ENCODE measurements around the gene MS4A4A.
"Not testable (repeated sequence)": the region's sequence is repeated elsewhere in the genome, so short reads cannot be mapped to it uniquely, and the experiment has no call there.

MS4A4A gene

GRCh38 chr11:60301884-60302283 is 21.4 kb downstream of the MS4A4A start:
- DNase-seq (ENCODE audit: low read depth in 2 of 2), result not testable (repeated sequence)

GRCh38 chr11:60303661-60304060 is 23.2 kb downstream of the MS4A4A start:
- no peak for DNase-seq (ENCODE audit: low read depth in 2 of 2)

GRCh38 chr11:60305906-60306619 is 25.6 kb downstream of the MS4A4A start:
- DNase-seq (ENCODE audit: low read depth in 2 of 2), result no peak

GRCh38 chr11:60307507-60308195 is 27.2 kb downstream of the MS4A4A start:
- no peak for DNase-seq (ENCODE audit: low read depth in 2 of 2)

- DNase-seq (ENCODE audit: low read depth in 2 of 2), result no peak
Measured at GRCh38 chr11:60310407-60310998, 30.0 kb downstream of the MS4A4A start.

GRCh38 chr11:60314635-60315321 is 34.3 kb downstream of the MS4A4A start:
- DNase-seq (ENCODE audit: low read depth in 2 of 2), result no peak

- DNase-seq (ENCODE audit: low read depth in 2 of 2), result no peak
Measured at GRCh38 chr11:60315871-60316270, 35.4 kb downstream of the MS4A4A start.

GRCh38 chr11:60316317-60316716 is 35.9 kb downstream of the MS4A4A start:
- no peak for DNase-seq (ENCODE audit: low read depth in 2 of 2)

- DNase-seq (ENCODE audit: low read depth in 2 of 2), result no peak
Measured at GRCh38 chr11:60318726-60319125, 38.3 kb downstream of the MS4A4A start.

- DNase-seq (ENCODE audit: low read depth in 2 of 2), result no peak
Measured at GRCh38 chr11:60321051-60321450, 40.6 kb downstream of the MS4A4A start.

- DNase-seq (ENCODE audit: low read depth in 2 of 2), result no peak
Measured at GRCh38 chr11:60326955-60327354, 46.5 kb downstream of the MS4A4A start, which contains the start of gene MS4A6E. Gene MS4A6E, plus strand, starts transcription at chr11:60327255. Its CDS starts 7,641 bp downstream, at chr11:60334896.

GRCh38 chr11:60328460-60328859 is 48.0 kb downstream of the MS4A4A start:
- DNase-seq (ENCODE audit: low read depth in 2 of 2), result no peak

GRCh38 chr11:60332846-60333245 is 52.4 kb downstream of the MS4A4A start:
- no peak for DNase-seq (ENCODE audit: low read depth in 2 of 2)

- no peak for DNase-seq (ENCODE audit: low read depth in 2 of 2)
Measured at GRCh38 chr11:60334005-60334620, 53.6 kb downstream of the MS4A4A start.

- no peak for DNase-seq (ENCODE audit: low read depth in 2 of 2)
Measured at GRCh38 chr11:60336767-60337391, 56.4 kb downstream of the MS4A4A start.

GRCh38 chr11:60338053-60338452 is 57.6 kb downstream of the MS4A4A start:
- no peak for DNase-seq (ENCODE audit: low read depth in 2 of 2)

GRCh38 chr11:60339356-60339755 is 58.9 kb downstream of the MS4A4A start:
- no peak for DNase-seq (ENCODE audit: low read depth in 2 of 2)

- no peak for DNase-seq (ENCODE audit: low read depth in 2 of 2)
Measured at GRCh38 chr11:60343094-60343704, 62.7 kb downstream of the MS4A4A start.

- DNase-seq (ENCODE audit: low read depth in 2 of 2), result no peak
Measured at GRCh38 chr11:60344146-60344545, 63.7 kb downstream of the MS4A4A start.

- no peak for DNase-seq (ENCODE audit: low read depth in 2 of 2)
Measured at GRCh38 chr11:60345489-60345888, 65.0 kb downstream of the MS4A4A start.
